HG02943 (cell line): ENCODE measurements around the gene RBMS1.

Experiments
- ATAC-seq: cut with Tn5 transposase; IDR thresholded peaks from one replicate; pipeline ENCODE4 v1.9.1; 2021; ENCODE audit warnings: mild to moderate bottlenecking, low read depth, moderate library complexity; ENCODE audit not compliant: unreplicated experiment

Gene RBMS1

DNA sequence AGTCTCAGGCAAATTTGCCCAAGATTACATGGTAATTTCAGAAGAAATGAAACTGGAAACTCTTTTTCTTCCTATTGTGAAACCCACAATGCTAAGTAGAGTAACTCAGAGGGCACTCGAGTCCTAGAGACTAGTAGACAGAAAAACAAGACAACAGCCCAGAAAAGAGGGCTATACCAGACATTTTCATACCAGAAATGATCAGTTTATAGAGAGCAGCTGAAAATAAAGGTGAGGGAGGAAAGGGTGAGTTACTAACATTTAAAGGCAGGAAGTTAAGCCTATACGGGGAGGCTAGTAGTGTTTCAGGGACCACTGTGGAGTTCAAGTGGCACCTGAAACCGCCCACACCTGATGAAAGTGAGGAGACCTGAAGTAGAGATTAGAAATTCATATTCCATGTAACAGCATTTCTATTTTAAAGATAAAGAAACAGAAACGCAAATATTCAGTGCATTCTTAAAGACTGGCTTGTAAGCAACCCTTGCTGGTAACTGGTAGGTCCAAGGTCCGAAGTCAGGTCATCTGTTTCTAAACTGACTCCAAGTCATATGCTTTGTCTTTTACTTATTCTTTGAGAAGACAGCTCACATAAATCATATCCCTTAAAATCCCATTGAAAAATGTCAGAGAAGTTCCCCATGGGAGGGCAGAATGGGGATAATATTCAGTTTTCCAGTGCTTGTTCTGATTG lies 148.4 kb downstream of the RBMS1 start:
- ATAC-seq: no peak

DNA sequence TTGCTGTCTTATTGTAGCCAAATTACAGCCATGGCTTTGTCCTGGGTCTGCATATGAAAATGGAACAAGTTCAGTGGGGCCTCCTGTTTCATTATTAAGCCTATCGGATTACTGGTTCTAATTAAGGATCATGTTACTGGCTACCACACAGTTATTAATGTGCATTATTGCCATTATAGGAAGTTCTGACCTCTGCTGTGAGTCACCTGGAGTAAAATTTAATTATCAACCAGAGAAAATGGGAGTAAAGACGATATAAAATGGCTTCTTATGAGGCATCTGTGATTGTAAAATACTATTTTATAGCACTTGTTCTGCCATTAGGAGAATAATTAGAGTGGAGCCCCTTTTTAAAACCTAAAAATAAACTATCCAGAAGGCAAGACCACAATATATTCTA lies 150.2 kb downstream of the RBMS1 start:
- no peak for ATAC-seq

- ATAC-seq: no peak
Observed at GRCh38 chr2:160339726-160340125, 153.9 kb downstream of the RBMS1 start.

DNA sequence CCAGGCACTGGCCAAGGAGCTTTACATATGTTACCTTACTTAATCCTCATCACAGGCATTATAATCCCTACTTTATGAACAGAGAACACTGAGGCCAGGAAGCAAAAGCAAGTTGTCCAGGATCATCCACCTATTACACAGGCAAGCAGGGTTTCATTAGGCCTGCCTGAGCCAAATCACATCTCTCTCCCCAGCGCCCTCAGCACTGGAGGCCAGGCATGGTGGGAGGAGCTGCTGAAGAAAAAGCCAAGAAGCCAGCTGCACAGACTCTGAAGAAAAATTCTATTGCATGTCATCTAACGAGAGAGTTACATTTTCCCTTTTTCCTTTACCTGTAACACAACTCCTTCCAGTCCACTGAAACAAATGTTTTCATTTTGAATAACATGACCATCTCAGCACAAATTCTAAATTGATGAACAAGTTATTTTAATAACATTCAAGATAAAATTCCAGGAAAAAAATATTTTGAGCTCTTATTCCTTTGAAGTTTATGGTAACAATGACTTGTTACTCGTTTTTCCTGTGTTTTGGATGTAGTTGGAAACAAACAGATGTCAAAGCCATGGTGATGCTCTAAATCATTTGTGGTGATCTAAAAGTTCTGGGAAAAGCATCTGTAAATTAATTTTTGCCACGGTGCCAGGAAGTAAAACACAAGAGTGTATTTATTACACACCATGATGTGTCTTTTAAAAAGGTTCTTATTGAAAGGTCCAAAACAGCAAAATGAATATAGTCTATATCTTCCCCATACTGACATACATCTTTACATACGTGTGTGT lies 154.5 kb downstream of the RBMS1 start:
- ATAC-seq: no peak

DNA sequence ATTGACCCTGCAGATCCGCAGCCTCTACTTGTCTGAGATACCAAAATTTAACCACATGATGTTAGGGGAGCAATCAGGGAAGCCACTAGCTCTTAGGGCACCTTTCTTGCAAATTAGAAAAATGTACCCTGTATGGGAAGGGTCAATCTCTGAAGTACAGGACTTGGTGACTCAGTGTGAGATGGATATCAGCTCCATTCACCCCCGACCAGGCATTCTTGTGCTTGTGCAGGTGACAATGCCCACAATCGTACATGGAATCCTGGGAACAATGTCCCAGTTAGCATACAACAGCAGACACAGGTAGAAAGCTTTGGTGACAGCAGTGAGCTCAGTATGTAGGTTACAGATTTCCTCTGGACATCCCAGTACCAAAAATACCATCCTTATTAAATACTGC lies 155.9 kb downstream of the RBMS1 start:
- ATAC-seq: no peak

DNA sequence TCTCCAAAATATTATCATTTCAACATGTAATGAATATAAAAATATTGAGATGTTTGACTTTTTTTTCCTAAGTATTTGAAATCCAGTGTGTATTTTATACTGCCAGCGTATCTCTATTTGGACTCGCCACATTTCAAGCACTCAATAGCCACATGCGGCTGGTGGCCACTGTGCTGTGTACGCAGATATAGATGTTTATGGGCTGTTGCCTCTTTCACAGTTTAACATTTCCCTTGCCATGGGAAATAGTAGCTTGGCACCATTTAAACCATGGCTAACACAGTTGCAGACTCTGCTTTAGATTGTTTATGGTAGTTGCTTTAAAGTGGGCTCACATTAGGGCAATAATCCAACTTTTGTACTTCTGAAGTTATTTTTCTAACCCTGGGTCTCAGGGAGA lies 157.0 kb downstream of the RBMS1 start:
- ATAC-seq: no peak

DNA sequence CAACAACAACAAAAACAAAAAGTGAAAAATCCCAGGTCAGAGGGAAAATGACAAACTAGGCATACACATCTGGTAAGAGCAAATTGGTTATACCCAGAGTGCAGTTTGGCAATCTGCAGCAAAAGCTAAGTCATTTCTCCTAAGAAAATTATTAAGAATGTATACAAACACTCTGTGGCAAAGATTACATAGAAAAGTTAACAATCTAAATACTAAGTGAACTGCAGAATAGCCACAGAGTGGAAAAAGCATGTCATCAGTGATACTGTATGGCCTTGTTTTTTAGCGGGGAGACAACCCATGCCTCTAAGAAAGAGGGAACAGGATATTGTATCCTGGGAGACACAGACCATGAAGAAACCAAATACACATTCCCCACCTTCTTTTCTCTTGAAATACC lies 157.5 kb downstream of the RBMS1 start:
- ATAC-seq: no peak

- ATAC-seq: no peak
Observed at GRCh38 chr2:160335441-160335840, 158.2 kb downstream of the RBMS1 start.

- ATAC-seq: no peak
Observed at GRCh38 chr2:160334028-160334741, 159.4 kb downstream of the RBMS1 start.

DNA sequence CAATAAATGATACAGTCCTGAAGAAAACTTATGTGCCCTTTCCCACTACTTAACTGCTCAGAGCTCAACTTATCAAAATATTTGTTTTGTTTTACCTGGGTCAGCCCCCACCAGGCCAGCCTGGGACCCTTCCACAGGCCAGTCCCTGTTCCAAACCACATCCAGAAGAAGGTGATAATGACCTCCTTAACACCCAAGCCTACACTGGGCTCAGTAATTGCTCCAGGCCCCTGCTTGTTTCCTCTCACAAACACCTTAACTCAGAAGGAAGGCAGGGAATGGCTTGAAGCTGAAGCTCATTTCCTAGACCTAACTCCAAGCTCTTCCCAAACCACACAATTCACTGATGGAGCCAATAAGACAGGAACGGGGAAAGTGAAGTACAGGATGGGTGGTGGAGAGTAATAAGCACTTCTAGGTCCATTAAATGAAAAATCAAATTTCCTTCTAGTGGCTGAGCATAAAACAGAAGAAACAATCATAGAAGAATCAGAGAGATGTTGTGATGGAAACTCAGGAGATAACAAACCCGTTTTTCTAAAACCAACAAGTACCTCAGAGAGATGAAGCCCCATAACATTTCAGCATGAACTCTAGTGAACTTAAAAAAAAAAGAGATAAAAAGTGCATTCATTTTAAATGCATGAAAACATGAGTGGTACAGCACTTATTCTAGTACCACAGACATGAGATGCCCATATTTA lies 160.1 kb downstream of the RBMS1 start:
- no peak for ATAC-seq

DNA sequence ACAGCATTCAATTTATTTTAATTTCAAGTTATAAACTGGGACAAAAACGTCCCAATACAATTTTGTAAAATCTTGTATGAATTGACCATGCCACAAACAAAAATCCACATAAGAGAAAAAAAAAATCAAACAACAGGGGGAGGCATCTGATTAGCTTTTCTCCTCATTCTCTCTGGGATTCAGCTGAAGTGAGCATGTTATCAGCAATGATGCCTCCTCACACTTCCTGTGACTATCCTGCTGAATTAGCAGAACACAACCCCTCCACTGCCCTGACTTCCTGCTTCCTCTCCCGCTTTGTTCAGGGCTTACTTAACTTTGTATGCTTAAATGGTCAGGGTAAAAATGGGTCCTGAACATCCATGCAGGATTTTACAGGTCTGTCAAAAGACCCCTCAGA lies 161.3 kb downstream of the RBMS1 start:
- no peak for ATAC-seq

GRCh38 chr2:160331258-160332025 lies 162.2 kb downstream of the RBMS1 start:
- ATAC-seq: no peak

DNA sequence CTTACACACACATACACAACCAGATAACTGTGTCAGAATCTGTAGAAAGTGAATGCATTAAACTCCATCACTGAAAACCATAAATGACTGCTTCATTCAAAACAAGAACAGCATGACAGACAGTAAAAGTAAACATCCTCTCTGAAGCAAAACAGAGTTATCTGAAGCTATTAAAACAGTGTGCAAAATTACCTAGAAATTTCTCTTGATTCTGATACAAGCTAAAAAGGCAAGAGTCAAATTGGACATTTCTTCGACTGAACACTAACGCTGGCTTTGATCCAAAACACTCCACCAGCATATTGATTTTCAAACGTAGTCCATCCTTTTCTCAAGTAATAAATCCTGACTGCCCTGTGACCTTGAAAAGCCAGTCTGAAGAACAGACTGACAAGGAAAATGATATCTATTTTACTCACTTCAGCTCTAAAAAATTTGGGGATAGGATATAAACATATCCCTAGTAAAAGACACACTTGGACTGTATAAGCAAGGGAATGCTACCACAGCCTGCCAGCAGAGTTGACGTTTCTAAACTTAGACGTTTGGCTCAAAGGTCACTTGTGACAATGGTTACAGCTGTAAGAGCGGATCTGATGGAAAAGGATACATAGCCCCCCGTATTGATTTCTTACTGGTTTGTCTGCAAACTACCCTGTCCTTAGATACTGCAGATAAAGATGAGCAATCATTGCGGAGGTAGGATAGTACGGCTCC lies 164.6 kb downstream of the RBMS1 start:
- no peak for ATAC-seq

DNA sequence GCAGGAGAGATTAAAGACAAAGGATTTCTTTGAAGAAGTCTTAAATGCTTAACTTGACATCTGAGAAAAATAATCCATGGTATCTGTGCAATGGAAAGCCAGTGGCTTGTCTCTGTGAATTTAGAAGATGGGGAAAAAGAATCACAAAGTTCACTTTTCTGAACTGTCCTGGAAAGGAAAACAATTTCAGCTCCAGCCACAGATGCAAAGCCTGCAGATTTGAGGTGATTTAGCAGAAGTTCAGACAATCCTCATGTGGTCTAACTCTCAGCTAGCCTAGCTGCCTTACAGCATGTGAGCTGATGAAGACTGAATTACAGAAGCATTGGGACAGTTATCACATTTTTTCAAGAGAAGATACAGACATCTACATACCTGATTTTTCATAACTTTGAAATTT lies 166.8 kb downstream of the RBMS1 start:
- ATAC-seq: no peak

DNA sequence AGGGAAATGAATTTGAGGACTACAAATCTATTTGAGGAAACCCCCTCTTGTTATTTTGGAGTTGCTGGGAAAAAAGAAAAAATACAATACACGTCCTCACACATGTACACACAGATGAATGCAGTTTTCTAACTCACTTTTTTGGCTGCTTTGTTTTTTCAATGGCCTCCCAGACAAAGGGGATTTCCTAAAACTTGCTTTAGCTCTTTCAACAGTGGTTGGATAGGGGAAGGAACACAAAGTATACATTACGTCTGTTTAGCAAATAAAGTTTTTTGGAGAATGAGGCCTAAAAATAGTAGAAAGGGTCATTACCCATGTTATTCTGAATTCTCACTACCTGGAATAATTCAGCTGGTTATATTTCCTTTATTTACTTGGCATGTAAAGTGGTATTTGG lies 168.2 kb downstream of the RBMS1 start:
- no peak for ATAC-seq

DNA sequence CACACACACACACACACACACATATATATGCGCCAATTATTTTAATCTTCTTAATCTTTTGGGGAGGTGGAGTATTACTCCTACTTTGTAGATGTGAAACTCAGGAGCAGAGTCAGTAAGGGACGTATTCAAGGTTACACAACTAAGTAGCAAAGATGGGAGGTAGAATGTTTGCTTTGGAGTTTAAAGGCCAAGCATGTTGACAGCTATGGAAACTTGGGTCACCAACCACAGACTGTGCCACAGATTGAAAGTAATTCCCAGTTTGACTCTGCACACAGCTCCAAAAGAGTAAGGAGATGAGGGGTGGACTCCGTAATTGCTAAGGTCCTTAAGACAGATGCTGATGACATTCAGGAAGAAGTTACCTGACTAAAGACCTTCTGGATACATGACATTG lies 168.7 kb downstream of the RBMS1 start:
- ATAC-seq: no peak

DNA sequence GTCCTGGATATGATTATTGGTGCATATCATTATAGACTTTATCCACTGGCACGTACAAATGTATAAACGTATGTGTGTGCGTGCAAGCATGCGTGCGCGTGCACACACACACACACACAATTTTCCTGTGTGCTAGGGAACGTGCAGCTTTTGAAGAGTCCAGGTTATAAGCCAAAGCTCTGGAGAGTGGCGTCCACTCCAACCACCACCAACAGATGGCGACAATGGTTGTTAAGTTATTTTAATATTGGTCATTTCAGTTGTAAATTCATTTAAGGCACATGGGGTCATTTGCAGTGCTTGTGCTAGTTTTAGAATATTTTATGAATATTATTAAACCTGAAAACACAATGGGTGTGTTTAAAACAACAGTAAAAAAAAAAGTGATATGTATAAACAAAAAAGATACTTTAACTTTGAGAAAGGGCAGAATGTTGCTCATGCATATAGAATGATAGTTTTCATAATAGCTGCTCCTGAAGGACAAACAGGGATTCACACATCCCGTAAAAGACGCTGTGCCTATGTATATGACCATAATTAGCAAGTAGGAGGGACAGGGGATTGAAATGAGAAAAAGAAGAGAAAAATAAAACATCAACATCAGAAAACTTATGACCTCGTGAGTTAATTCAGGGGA lies 169.3 kb downstream of the RBMS1 start:
- no peak for ATAC-seq

DNA sequence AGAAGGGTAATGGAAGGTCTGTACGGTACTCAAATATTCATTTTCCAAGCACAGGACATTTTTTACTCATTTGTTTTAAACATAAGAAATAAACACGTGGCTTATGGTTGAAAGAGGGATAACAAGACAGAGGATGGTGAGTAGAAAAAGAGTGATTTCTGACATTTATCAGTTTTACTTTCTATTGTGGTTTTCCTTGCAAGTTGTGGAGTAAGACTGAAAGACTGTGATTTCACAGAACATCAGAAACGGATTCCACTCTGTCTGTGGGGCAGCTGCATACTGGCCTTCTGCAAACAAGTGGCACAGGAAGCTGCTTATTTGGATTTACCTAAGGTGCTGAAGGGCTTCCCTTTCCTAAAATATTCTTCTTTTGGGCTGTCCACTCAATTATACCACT lies 171.3 kb downstream of the RBMS1 start:
- no peak for ATAC-seq

DNA sequence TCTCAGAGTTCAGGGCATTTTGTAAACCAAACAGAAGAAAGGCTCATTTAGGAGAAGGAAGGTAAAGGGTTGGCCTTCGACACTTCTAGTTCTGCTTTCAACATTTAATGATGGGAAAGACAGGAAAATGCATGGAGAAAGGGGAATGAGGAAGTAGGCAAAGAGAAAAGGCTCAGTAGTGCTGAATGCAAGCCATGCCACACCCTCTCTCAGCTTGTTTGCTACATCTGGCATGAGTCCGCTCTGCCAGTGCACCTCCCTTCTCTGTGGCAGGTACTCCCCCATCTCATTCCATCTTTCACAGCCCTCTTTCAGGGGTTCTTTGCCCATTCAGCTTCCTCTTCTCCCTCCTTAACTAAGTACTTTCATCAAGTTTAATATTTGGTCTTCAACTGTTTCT lies 172.6 kb downstream of the RBMS1 start:
- ATAC-seq: no peak
